ENCODE measurements around the gene DNASE1L2. TPM values are rescaled to one million over a fixed set of nuclear protein-coding genes. Genes with fewer than 3 reads are reported as not detected.
A peak's percentile ranks its signal among the peaks of the same experiment; 100 is the strongest.

Gene DNASE1L2
- total and polyA plus RNA-seq, 10 of the 15 experiments (the other 5 are each of a cell fraction or from before 2014, with no cell fraction given): 0.06 to 1.5 (median 0.29) TPM

GRCh38 chr16:2252806-2253148 is 16.5 kb downstream of the DNASE1L2 start:
- in situ Hi-C loops (cut with MboI) (no loop called here), intact Hi-C loops (cut with micrococcal nuclease; ENCODE audit: unreplicated experiment) (loop anchor here (5.0 kb wide), 1 partner anchor 45 kb away; the partner anchor contains the start of gene MLST8)
- 57% methylated on average over 7 of the region's 7 CpGs for WGBS (ENCODE audit: insufficient coverage, insufficient replicate concordance, low lambda C conversion rate, missing lambda C conversion rate)
- H4K20me1 ChIP-seq (ENCODE audit: control insufficient read depth, insufficient read depth): no peaks in the 10 kb centered on the region
- no peak overlapping the region for H3K4me2 ChIP-seq (ENCODE audit: control insufficient read depth, insufficient read depth)
- FAIRE-seq (no peak), ATAC-seq (no peak), DNase-seq (ENCODE audit: low read depth, low spot score) (no peak)
- TF ChIP-seq SIX5 (IDR thresholded peaks at IDR 0.05; ENCODE audit: low read depth, low read length, severe bottlenecking) (no peak), IRF5 (IDR thresholded peaks at IDR 0.05; ENCODE audit: borderline replicate concordance) (no peak), POLR2A (IDR thresholded peaks at IDR 0.05; ENCODE audit: low read depth, low read length) (peak; percentile 41; the same call in 1 of the 2 replicates), SRF (IDR thresholded peaks at IDR 0.05; ENCODE audit: low read depth in 2 of 2, low read length in 2 of 2) (no peak), POLR2AphosphoS5 (IDR thresholded peaks at IDR 0.05; ENCODE audit: low read length) (peak; percentile 44; the same call in 1 of the 2 replicates)
- H3K4me1 ChIP-seq (ENCODE audit: control insufficient read depth, insufficient read depth, low read length): peaks cover 13% of the 10 kb centered on the region
- H3K27me3 ChIP-seq (replicated peaks in 1 of 2; ENCODE audit: control insufficient read depth in 2 of 2, insufficient read depth in 2 of 2, low read length in 1 of 2): no peaks in the 10 kb centered on the region
- H3K4me3 ChIP-seq: no peak overlapping the region
- RAD21 ChIA-PET (ENCODE audit: unreplicated experiment): no interaction called here
- peaks cover 13% of the 10 kb centered on the region for H3K79me2 ChIP-seq (ENCODE audit: control insufficient read depth, insufficient read depth, low read length)
- no peak overlapping the region for H2AFZ ChIP-seq (ENCODE audit: control insufficient read depth, low read depth, low read length)
- POLR2A ChIA-PET: interaction anchor here (1.6 to 2.5 kb wide), 3 partner anchors 38 to 176 kb away, joined by 4 to 9 read pairs (median 5); partner anchors contain the start of genes CCNF and PGP
- H3K9me3 ChIP-seq (replicated peaks; ENCODE audit: control insufficient read depth, insufficient read depth, low read length): no peaks in the 10 kb centered on the region
- H3K36me3 ChIP-seq (ENCODE audit: control insufficient read depth in 2 of 2, insufficient read depth in 2 of 2, low read length in 1 of 2): peaks cover 21 to 27% of the 10 kb centered on the region in 2 experiments
- SMC1A ChIA-PET (ENCODE audit: uncharacterized antibody, unreplicated experiment): interaction anchor here (0.9 to 1.2 kb wide), 2 partner anchors 13 to 54 kb away, joined by 3 to 4 read pairs; no protein-coding TSS in a partner anchor
- H3K27ac ChIP-seq (ENCODE audit: control insufficient read depth, insufficient read depth): no peak overlapping the region
- BruUV-seq (replicated peaks): no TSS peak
- CTCF ChIA-PET: interaction anchor here (0.7 to 2.5 kb wide), 7 partner anchors 17 to 176 kb away, joined by 3 to 14 read pairs (median 5); partner anchors contain the start of genes CCNF and E4F1
- no peak overlapping the region for H3K9ac ChIP-seq (ENCODE audit: control insufficient read depth, insufficient read depth, low read length)

- ChIA-PET SMC1A (ENCODE audit: uncharacterized antibody, unreplicated experiment) (interaction anchor here (0.9 kb wide), 1 partner anchor 55 kb away, joined by 4 read pairs; no protein-coding TSS in a partner anchor), POLR2A (interaction anchor here (1.8 kb wide), 1 partner anchor 47 kb away, joined by 4 read pairs; no protein-coding TSS in a partner anchor), CTCF (interaction anchor here (1.5 to 2.3 kb wide), 3 partner anchors 42 to 175 kb away, joined by 5 to 14 read pairs (median 5); partner anchors contain the start of gene CCNF), RAD21 (ENCODE audit: unreplicated experiment) (no interaction called here)
- Histone ChIP-seq H3K4me1 (ENCODE audit: control insufficient read depth, insufficient read depth, low read length) (peaks cover 13% of the 10 kb centered on the region), H3K9ac (ENCODE audit: control insufficient read depth, insufficient read depth, low read length) (no peak overlapping the region), H3K9me3 (replicated peaks; ENCODE audit: control insufficient read depth, insufficient read depth, low read length) (no peaks in the 10 kb centered on the region), H3K27me3 (replicated peaks in 1 of 2; ENCODE audit: control insufficient read depth in 2 of 2, insufficient read depth in 2 of 2, low read length in 1 of 2) (no peaks in the 10 kb centered on the region), H3K36me3 (ENCODE audit: control insufficient read depth in 2 of 2, insufficient read depth in 2 of 2, low read length in 1 of 2) (peaks cover 24 to 29% of the 10 kb centered on the region in 2 experiments), H3K79me2 (ENCODE audit: control insufficient read depth, insufficient read depth, low read length) (peaks cover 13% of the 10 kb centered on the region), H3K4me3 (no peak overlapping the region), H2AFZ (ENCODE audit: control insufficient read depth, low read depth, low read length) (no peak overlapping the region), H3K4me2 (ENCODE audit: control insufficient read depth, insufficient read depth) (no peak overlapping the region), H3K27ac (ENCODE audit: control insufficient read depth, insufficient read depth) (no peak overlapping the region), H4K20me1 (ENCODE audit: control insufficient read depth, insufficient read depth) (no peaks in the 10 kb centered on the region)
- in situ Hi-C loops (cut with MboI): no loop called here
- no TSS peak for BruUV-seq (replicated peaks)
- intact Hi-C loops (cut with micrococcal nuclease; ENCODE audit: unreplicated experiment): loop anchor here (5.0 kb wide), 1 partner anchor 46 kb away; the partner anchor contains the start of gene MLST8
- no peak for TF ChIP-seq ZSCAN29 (IDR thresholded peaks at IDR 0.05)
- TF ChIP-seq POLR2AphosphoS5 (IDR thresholded peaks at IDR 0.05; ENCODE audit: low read length): peak; percentile 62
- no peak for FAIRE-seq
- DNase-seq (ENCODE audit: low read depth, low spot score): no peak
- 41% methylated on average over 11 of the region's 11 CpGs for WGBS (ENCODE audit: insufficient coverage, insufficient replicate concordance, low lambda C conversion rate, missing lambda C conversion rate)
- no peak for ATAC-seq
Observed at GRCh38 chr16:2253293-2253692, 17.0 kb downstream of the DNASE1L2 start.

Measured in GM12878 (cell line).